PC-9 (cell line): ENCODE measurements around the gene CRYZL1. TPM values are rescaled to one million over a fixed set of nuclear protein-coding genes. Genes with fewer than 3 reads are reported as not detected.

Experiments used
- BruUV-seq: library from RNA; stranded (reverse); fragments of 400-500 nt; replicated peaks from 2 replicates; lab custom pipeline; 2021; lab: Mats Ljungman, UMichigan
- CTCF ChIA-PET: fragments of 300-600 bp; sonication (Branson Sonifier 250); formaldehyde crosslinking; loops from one replicate; lab custom pipeline; 2022; ENCODE audit warnings: antibody characterized with exemption; lab: Charles Lee
- POLR2A ChIA-PET: fragments of 300-600 bp; sonication (Branson Sonifier 250); formaldehyde crosslinking; loops from one replicate; lab custom pipeline; 2022; ENCODE audit warnings: antibody characterized with exemption; ENCODE audit not compliant: unreplicated experiment; lab: Charles Lee
- DNase-seq, 2 experiments: peaks; one replicate each; pipeline versions ENCODE4 v3.0.0 to v3.0.0-alpha.2; 2015 to 2022; ENCODE audit warnings: mixed read lengths in 1 of 2
- H2AFZ ChIP-seq: fragments of 200-600 bp; sonication (generic); 2 replicates; pipeline ENCODE4 v1.8.1; 2017; ENCODE audit warnings: antibody characterized with exemption
- H3F3A ChIP-seq: fragments of 200-600 bp; sonication (generic); 2 replicates; pipeline ENCODE4 v1.8.1; 2017; ENCODE audit warnings: antibody characterized with exemption, mild to moderate bottlenecking, low read depth; ENCODE audit not compliant: insufficient read depth
- H3K27ac ChIP-seq: fragments of 200-600 bp; sonication (generic); 2 replicates; pipeline ENCODE4 v1.6.1; 2016; ENCODE audit warnings: mixed run types
- H3K27me3 ChIP-seq: fragments of 200-600 bp; sonication (generic); 2 replicates; pipeline ENCODE4 v1.6.1; 2016; ENCODE audit warnings: low read depth, mixed run types; ENCODE audit not compliant: insufficient read depth
- H3K36me3 ChIP-seq: fragments of 200-600 bp; sonication (generic); 2 replicates; pipeline ENCODE4 v1.6.1; 2016; ENCODE audit warnings: low read depth, mixed run types
- H3K4me1 ChIP-seq: fragments of 200-600 bp; sonication (generic); replicated peaks from 2 replicates; pipeline ENCODE4 v1.6.1; 2016; ENCODE audit warnings: mixed run types; ENCODE audit not compliant: insufficient read depth
- H3K4me2 ChIP-seq: fragments of 200-600 bp; sonication (generic); 2 replicates; pipeline ENCODE4 v1.6.1; 2017; ENCODE audit warnings: mixed run types
- H3K4me3 ChIP-seq: fragments of 200-600 bp; sonication (generic); 2 replicates; pipeline ENCODE4 v1.6.1; 2016; ENCODE audit warnings: mixed run types
- H3K79me2 ChIP-seq: fragments of 200-600 bp; sonication (generic); 2 replicates; pipeline ENCODE4 v1.6.1; 2017; ENCODE audit warnings: low read depth, mixed run types
- H3K9me2 ChIP-seq: fragments of 200-600 bp; sonication (generic); 2 replicates; pipeline ENCODE4 v1.8.1; 2017; ENCODE audit warnings: mild to moderate bottlenecking; ENCODE audit not compliant: insufficient read depth
- H3K9me3 ChIP-seq: fragments of 200-600 bp; sonication (generic); 2 replicates; pipeline ENCODE4 v1.8.1; 2016; ENCODE audit warnings: low read depth; ENCODE audit not compliant: insufficient read depth
- H4K20me1 ChIP-seq: fragments of 200-600 bp; sonication (generic); 2 replicates; pipeline ENCODE4 v1.8.1; 2017; ENCODE audit not compliant: insufficient read depth
- EZH2 ChIP-seq: fragments of 200-600 bp; sonication (generic); IDR thresholded peaks from 2 replicates; pipeline ENCODE4 v1.8.0; 2017; ENCODE audit warnings: antibody characterized with exemption, low read depth
- intact Hi-C: fragments of 100-400 bp; cut with micrococcal nuclease; formaldehyde crosslinking; loops from one replicate; pipeline ENCODE4 v1.10.0; 2022; ENCODE audit not compliant: unreplicated experiment
- total RNA-seq: library from RNA; stranded (reverse); gene quantifications from 2 replicates; pipeline ENCODE4 v1.2.3, GENCODE V29; 2021
- TF ChIP-seq, protein P1 (sequence below): fragments of 200-600 bp; sonication (generic); conservative IDR thresholded peaks from 2 replicates; pipeline ENCODE4 v1.6.1; 2017; ENCODE audit warnings: mixed run types, antibody characterized with exemption, mild to moderate bottlenecking, moderate library complexity

CRYZL1 gene
- total RNA-seq, 1 experiment from 2014 or later: 22.4 TPM

DNA sequence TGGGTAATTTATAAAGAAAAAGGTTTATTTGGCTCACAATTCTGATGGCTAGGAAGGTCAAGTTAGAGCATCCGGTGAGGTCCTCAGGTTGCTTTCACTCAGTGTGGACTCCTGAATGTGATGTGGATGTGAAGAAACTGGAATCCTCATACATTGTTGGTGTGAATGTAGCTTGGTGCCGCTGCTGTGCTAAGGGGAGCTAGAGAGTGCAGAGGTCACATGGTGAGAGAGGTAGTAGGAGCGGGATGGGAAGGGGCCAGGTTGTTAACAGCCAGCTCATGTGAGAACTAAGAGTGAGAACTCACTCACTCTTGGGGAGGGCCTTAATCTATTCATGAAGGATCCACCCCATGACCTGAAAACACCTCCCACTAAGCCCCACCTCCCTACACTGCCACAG lies 22.6 kb upstream of the CRYZL1 start:
- no peaks in the 10 kb centered on the region for H4K20me1 ChIP-seq
- intact Hi-C loops: no loop called here
- 0 out of 2 replicates have a peak, but pooled peaks cover 12% of the 10 kb centered on the region for H3K79me2 ChIP-seq
- ChIA-PET POLR2A (no interaction called here), CTCF (no interaction called here)
- no peak overlapping the region for H2AFZ ChIP-seq
- TF ChIP-seq, protein P1, sequence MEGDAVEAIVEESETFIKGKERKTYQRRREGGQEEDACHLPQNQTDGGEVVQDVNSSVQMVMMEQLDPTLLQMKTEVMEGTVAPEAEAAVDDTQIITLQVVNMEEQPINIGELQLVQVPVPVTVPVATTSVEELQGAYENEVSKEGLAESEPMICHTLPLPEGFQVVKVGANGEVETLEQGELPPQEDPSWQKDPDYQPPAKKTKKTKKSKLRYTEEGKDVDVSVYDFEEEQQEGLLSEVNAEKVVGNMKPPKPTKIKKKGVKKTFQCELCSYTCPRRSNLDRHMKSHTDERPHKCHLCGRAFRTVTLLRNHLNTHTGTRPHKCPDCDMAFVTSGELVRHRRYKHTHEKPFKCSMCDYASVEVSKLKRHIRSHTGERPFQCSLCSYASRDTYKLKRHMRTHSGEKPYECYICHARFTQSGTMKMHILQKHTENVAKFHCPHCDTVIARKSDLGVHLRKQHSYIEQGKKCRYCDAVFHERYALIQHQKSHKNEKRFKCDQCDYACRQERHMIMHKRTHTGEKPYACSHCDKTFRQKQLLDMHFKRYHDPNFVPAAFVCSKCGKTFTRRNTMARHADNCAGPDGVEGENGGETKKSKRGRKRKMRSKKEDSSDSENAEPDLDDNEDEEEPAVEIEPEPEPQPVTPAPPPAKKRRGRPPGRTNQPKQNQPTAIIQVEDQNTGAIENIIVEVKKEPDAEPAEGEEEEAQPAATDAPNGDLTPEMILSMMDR: no peak
- no peak for TF ChIP-seq EZH2
- H3K9me2 ChIP-seq: no peaks in the 10 kb centered on the region
- no peak overlapping the region for H3K4me2 ChIP-seq
- no peak overlapping the region for H3K27ac ChIP-seq
- no peaks in the 10 kb centered on the region for H3K36me3 ChIP-seq
- H3F3A ChIP-seq: no peaks in the 10 kb centered on the region; the same call in 1 of the 2 replicates
- no peaks in the 10 kb centered on the region for H3K4me1 ChIP-seq
- H3K27me3 ChIP-seq: no peaks in the 10 kb centered on the region
- no TSS peak for BruUV-seq
- H3K9me3 ChIP-seq: no peaks in the 10 kb centered on the region
- no peak for DNase-seq
- no peak overlapping the region for H3K4me3 ChIP-seq

DNA sequence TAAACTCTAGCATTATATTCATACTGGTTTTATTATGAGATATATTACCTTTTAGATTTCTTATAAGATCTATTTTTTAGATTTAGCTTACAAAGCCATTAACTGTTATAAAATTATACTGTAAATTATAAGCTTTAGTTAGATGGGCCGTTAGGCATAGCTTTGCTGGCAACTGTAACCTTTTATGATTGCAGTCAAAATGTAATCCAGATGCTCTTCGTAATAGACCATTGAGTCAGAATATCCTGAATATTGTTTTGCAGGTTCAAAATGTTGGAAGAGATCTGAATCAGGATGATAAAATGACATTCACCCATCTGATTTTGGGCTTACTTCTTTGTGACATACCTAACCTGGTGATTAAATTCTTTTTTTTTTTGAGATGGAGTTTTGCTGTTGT lies 21.7 kb upstream of the CRYZL1 start:
- no peak for DNase-seq
- H3K4me3 ChIP-seq: no peak overlapping the region
- no peak overlapping the region for H3K27ac ChIP-seq
- no peak overlapping the region for H3K4me2 ChIP-seq
- no peaks in the 10 kb centered on the region for H3K9me2 ChIP-seq
- peaks cover 14% of the 10 kb centered on the region; the same call in 1 of the 2 replicates for H3K79me2 ChIP-seq
- no peaks in the 10 kb centered on the region; the same call in 1 of the 2 replicates for H3F3A ChIP-seq
- no peak overlapping the region for H2AFZ ChIP-seq
- H3K4me1 ChIP-seq: no peaks in the 10 kb centered on the region
- no peaks in the 10 kb centered on the region for H3K27me3 ChIP-seq
- ChIA-PET POLR2A (interaction anchor here (0.5 to 0.6 kb wide), 2 partner anchors 18 to 71 kb away, joined by 5 read pairs; no protein-coding TSS in a partner anchor), CTCF (no interaction called here)
- H3K9me3 ChIP-seq: no peaks in the 10 kb centered on the region
- H3K36me3 ChIP-seq: no peaks in the 10 kb centered on the region
- no TSS peak for BruUV-seq
- TF ChIP-seq, protein P1: no peak
- no peak for TF ChIP-seq EZH2
- intact Hi-C loops: no loop called here
- no peaks in the 10 kb centered on the region for H4K20me1 ChIP-seq

DNA sequence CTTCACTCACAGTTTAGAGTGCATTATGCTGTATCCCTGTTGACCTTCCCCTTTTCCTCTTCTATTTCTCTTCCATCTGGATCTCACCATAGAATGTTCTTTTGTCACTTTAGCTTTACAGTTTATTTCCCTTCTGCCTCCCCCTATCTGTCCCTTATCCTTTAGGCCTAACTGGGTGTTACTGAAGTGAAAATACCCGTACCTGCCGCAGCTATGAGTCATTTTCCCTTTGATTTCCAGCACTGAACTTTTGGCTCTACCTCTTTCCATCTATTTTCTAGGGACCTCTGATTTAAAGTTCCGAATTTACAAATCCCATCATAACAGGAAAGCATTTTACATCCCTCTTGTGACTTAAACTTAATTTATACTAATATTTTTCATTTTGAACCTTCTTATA lies 20.5 kb upstream of the CRYZL1 start:
- peaks cover 21% of the 10 kb centered on the region for H3K79me2 ChIP-seq
- no peak for TF ChIP-seq EZH2
- TF ChIP-seq, protein P1: no peak
- no TSS peak for BruUV-seq
- intact Hi-C loops: no loop called here
- POLR2A ChIA-PET: no interaction called here
- no peaks in the 10 kb centered on the region for H3K9me3 ChIP-seq
- no peaks in the 10 kb centered on the region; the same call in 1 of the 2 replicates for H3F3A ChIP-seq
- no peaks in the 10 kb centered on the region for H3K36me3 ChIP-seq
- H3K4me1 ChIP-seq: no peaks in the 10 kb centered on the region
- no peaks in the 10 kb centered on the region for H4K20me1 ChIP-seq
- no peaks in the 10 kb centered on the region for H3K9me2 ChIP-seq
- H2AFZ ChIP-seq: no peak overlapping the region
- H3K27ac ChIP-seq: no peak overlapping the region
- H3K4me3 ChIP-seq: no peak overlapping the region
- no peaks in the 10 kb centered on the region for H3K27me3 ChIP-seq
- no peak for DNase-seq
- no peak overlapping the region for H3K4me2 ChIP-seq
- CTCF ChIA-PET: interaction anchor here (0.9 kb wide), 1 partner anchor 21 kb away, joined by 3 read pairs; no protein-coding TSS in a partner anchor
